ENCODE measurements around the gene PRRX2. TPM values are rescaled to one million over a fixed set of nuclear protein-coding genes. Genes with fewer than 3 reads are reported as not detected.

Gene PRRX2
- polyA plus RNA-seq, 3 donors = 0.87 to 1.3 (median 1.1) TPM

DNA sequence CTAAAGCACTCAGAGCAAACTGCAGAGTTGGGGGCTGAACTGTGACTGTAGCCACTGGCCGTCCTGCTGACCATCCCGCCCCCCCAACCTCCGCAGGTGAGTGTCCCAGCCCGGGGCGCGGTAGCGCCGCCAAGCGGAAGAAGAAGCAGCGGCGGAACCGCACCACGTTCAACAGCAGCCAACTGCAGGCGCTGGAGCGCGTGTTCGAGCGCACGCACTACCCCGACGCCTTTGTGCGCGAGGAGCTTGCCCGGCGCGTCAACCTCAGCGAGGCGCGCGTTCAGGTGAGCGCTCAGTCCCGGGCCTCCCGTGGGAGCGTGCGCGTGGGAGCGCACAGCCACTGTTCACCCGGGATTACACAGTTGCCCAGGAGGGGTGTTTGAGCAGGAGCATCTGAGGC is 53.7 kb downstream of the PRRX2 start:
- no peak for DNase-seq (ENCODE audit: extremely low read depth in 1 of 11, low read depth in 9 of 11, low spot score in 4 of 11)

GRCh38 chr9:129720181-129720864 is 54.9 kb downstream of the PRRX2 start:
- DNase-seq (ENCODE audit: extremely low read depth in 1 of 11, low read depth in 9 of 11, low spot score in 4 of 11) = no peak

DNA sequence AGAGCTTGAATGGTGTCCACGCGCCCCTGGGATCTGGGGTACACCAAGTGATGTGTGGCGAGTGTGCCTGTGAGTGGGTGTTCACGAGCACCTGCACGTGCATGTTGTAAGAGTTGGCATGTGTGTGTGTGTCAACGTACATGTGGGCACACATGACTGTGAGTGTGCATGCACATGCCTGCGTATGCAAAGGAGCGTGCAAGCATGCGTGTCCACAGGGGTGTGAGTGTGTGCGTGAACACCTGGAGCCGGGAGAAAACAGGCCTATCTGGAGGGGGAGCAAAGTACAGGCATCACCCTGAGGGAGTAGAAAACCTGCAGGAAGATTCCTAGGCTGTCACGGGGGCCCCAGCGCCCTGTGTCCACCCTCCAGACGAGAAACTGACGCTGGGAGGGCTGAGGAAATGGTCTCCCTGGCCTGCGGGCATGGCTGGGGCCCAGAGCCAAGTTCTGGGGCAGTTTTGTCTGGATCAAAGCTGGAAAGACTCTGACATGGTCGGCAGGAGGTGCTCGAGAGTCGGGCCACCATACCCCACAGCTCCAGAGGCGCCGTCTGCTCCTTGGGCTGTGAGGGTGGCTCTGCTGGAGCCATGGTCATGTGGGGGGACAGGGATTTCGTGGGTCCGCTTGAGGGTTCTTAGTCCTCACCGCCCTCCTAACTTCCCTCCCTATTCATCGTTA is 55.6 kb downstream of the PRRX2 start:
- DNase-seq (ENCODE audit: extremely low read depth in 1 of 11, low read depth in 9 of 11, low spot score in 4 of 11) = no peak

DNA sequence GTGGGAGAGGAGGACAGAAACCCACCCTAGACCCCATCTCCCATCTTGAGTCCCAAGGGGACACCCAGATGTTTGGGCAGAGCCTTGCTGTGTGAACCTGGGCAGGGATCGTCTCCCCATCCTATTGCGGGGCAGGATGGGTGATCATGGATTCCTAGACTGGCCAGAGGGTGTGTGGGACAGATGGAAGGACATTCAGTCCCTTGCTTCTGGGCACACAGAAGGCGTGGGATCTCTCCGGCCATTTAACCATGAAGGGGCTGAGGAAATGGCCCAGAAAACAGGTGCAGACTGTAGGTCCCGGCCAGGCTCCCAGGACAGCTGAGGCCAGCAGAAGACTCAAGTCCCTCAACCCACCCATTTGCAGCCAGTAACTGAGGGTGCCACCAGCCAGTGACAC is 57.5 kb downstream of the PRRX2 start:
- no peak for DNase-seq (ENCODE audit: extremely low read depth in 1 of 11, low read depth in 9 of 11, low spot score in 4 of 11)

- no peak for DNase-seq (ENCODE audit: extremely low read depth in 1 of 11, low read depth in 9 of 11, low spot score in 4 of 11)
Observed at GRCh38 chr9:129724456-129725190, 59.2 kb downstream of the PRRX2 start.

GRCh38 chr9:129725795-129726251 is 60.4 kb downstream of the PRRX2 start:
- no peak for DNase-seq (ENCODE audit: extremely low read depth in 1 of 11, low read depth in 9 of 11, low spot score in 4 of 11)

GRCh38 chr9:129726322-129727160 is 61.1 kb downstream of the PRRX2 start:
- peak in 1 of 11 donors; percentile 38 for DNase-seq (ENCODE audit: extremely low read depth in 1 of 11, low read depth in 9 of 11, low spot score in 4 of 11)

GRCh38 chr9:129728744-129729143 is 63.3 kb downstream of the PRRX2 start:
- DNase-seq (ENCODE audit: extremely low read depth in 1 of 11, low read depth in 9 of 11, low spot score in 4 of 11) = no peak

GRCh38 chr9:129731477-129732085 is 66.1 kb downstream of the PRRX2 start:
- DNase-seq (ENCODE audit: extremely low read depth in 1 of 11, low read depth in 9 of 11, low spot score in 4 of 11) = no peak

- DNase-seq (ENCODE audit: extremely low read depth in 1 of 11, low read depth in 9 of 11, low spot score in 4 of 11) = no peak
Observed at GRCh38 chr9:129732100-129732499, 66.7 kb downstream of the PRRX2 start.

GRCh38 chr9:129732946-129733631 is 67.6 kb downstream of the PRRX2 start:
- DNase-seq (ENCODE audit: extremely low read depth in 1 of 11, low read depth in 9 of 11, low spot score in 4 of 11) = no peak

GRCh38 chr9:129733632-129733953 is 68.1 kb downstream of the PRRX2 start:
- DNase-seq (ENCODE audit: extremely low read depth in 1 of 11, low read depth in 9 of 11, low spot score in 4 of 11) = no peak

GRCh38 chr9:129735546-129735945 is 70.1 kb downstream of the PRRX2 start:
- DNase-seq (ENCODE audit: extremely low read depth in 1 of 11, low read depth in 9 of 11, low spot score in 4 of 11) = no peak

GRCh38 chr9:129736334-129736733 is 70.9 kb downstream of the PRRX2 start:
- no peak for DNase-seq (ENCODE audit: extremely low read depth in 1 of 11, low read depth in 9 of 11, low spot score in 4 of 11)

- peak in 8 of 11 donors; percentile 70 to 84 (median 78) for DNase-seq (ENCODE audit: extremely low read depth in 1 of 11, low read depth in 9 of 11, low spot score in 4 of 11)
Observed at GRCh38 chr9:129737479-129738274, 72.2 kb downstream of the PRRX2 start.

DNA sequence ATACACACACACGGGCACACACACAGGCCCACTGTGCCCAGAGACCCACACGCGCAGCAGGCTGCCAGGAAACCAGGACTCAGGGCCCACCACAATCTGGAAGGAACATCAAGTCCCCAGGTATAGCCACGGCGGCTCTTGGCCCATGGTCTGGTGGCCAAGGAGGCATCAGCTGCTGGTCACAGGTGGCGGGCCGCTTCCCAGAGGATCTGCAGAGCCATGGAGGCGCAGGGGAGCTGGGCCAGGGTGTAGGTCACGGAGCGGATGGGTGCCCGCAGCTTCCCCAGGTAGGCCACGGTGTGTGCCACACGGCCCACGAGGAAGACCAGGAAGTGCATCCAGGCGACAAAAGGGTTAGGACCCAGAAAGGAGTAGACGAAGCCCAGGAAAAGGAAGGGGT is 74.0 kb downstream of the PRRX2 start:
- no peak for DNase-seq (ENCODE audit: extremely low read depth in 1 of 11, low read depth in 9 of 11, low spot score in 4 of 11)

GRCh38 chr9:129740174-129740573 is 74.7 kb downstream of the PRRX2 start:
- DNase-seq (ENCODE audit: extremely low read depth in 1 of 11, low read depth in 9 of 11, low spot score in 4 of 11) = no peak
